Activated CD8-positive, alpha-beta memory T cell treated with anti-CD3 and anti-CD28 coated beads, Interleukin-2, amount 50 U/mL, for 4 hours (primary cell): ENCODE measurements around the gene CYP4B1.
"Not testable (repeated sequence)": the region's sequence is repeated elsewhere in the genome, so short reads cannot be mapped to it uniquely, and the experiment has no call there.

Experiments used
- DNase-seq: peaks from one replicate; pipeline ENCODE4 v3.0.0-alpha.2; 2020

The CYP4B1 gene

DNA sequence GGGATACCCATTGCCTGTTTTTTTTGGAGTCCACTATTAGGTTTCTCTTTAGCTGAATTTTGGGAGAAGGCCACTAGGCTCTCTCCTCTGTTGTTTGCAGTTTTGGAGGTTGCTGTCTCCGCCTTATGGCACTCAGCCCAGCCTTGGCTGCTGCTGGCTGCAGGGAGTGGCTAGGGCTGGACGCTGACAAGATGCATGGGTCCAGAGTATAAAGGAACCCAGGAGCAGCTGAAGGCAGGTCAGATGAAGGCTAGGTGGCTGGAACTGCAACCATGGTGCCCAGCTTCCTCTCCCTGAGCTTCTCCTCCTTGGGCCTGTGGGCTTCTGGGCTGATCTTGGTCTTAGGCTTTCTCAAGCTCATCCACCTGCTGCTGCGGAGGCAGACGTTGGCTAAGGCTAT, at the start of gene CYP4B1:
Gene CYP4B1, plus strand, starts transcription at position 237 of the 400 bp plus-strand sequence. Its CDS starts 36 bp downstream, at position 273.
- no peak for DNase-seq

DNA sequence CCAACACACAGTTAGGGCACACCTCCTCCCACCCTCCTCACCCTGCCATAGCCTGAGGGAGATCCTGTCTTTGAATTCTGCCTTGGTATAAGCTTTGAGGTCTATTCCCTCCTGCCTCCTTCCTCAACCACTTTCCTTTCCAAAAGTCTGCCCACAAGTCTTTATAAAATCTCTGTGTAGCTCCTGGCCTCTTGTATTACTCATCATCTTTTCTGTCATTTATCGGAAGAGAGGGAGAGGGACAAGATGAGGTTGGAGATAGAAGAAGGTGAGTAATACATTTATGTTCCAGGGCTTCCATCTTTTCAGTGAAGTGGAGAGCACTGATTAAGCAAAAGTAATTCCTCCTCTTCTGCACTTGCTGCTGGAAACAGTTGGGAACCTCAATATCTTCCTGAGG, 49.4 kb upstream of the CYP4B1 start:
- no peak for DNase-seq

DNA sequence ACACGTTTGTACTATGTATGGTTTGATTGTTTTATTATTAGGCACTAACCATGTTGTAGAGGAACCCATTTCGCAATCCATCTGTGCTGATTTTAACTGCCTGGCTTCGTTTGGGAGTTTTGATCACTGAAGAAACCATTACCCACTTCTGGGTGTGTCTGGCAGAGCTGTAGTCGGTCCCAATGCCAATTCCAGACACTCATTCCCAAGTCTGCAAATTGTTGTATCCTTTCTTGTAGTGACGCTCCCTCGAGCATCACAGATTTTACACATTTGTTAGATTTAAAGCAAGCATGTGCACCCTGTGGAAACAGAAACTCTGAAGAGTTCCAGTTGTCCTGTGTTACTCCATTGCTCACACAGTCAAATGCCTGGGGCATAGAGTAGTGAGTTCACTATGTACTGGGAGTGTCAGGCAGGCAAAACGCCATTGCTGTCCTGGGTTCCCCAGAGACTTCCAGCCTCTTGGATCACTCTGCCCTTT, 48.9 kb upstream of the CYP4B1 start:
- DNase-seq = no peak

DNA sequence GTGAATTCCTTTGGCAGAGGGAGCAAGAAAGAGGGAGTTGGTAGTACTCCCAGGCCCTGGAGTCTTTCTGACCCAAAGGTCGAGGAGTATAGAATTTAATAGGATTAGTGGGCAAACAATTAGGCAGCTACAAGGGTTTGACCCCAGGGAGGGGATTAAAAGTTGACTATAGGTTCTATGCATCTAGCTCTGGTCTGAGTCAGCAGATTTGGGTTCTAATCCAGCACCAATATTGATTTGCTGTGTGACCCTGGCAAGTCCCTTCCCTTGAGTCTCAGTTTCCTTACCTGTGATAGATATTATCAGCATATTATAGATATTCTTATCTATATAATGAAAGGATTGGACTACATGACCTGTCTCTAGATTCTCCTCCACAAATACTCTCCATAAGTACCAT, 44.9 kb upstream of the CYP4B1 start:
- DNase-seq = no peak

DNA sequence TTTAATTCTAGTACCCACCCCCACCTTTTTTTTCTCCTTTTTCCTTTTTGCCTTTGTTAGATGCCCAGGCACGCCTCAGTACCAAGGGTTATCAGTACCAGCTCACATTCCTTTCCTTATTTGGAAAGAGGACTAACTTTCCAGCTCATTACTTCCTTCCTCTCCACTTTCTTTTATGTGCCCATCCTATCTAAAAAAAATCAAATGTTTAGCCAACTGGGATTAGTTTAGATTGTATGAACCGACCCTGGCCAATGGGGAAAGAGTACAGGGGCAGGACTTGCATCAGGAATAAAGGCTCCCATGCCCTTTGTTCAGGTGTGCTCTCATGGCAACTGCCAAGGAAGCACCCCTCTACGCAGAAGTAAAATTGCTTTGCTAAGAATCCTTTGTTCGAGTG, 44.1 kb upstream of the CYP4B1 start:
- DNase-seq = not testable (repeated sequence)

DNA sequence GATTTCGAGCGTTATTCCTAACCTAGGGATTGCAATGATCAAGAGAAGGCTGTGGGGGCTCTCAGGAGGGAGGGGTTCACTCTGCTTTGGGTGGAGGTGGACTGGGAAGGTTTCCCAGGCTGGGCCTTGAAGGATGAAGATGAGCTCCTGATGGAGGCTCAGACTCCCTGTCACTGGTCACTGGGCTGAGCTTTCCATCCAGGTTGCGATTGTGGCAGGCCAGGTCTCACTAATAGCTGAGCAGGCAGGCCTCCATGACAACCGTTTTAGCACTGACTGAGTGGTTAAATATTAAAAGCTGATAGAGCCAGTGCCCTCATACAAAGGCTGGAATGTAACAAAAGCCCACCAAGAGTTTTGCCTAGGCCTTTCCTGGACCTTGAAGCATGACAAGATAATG, 43.7 kb upstream of the CYP4B1 start:
- no peak for DNase-seq

DNA sequence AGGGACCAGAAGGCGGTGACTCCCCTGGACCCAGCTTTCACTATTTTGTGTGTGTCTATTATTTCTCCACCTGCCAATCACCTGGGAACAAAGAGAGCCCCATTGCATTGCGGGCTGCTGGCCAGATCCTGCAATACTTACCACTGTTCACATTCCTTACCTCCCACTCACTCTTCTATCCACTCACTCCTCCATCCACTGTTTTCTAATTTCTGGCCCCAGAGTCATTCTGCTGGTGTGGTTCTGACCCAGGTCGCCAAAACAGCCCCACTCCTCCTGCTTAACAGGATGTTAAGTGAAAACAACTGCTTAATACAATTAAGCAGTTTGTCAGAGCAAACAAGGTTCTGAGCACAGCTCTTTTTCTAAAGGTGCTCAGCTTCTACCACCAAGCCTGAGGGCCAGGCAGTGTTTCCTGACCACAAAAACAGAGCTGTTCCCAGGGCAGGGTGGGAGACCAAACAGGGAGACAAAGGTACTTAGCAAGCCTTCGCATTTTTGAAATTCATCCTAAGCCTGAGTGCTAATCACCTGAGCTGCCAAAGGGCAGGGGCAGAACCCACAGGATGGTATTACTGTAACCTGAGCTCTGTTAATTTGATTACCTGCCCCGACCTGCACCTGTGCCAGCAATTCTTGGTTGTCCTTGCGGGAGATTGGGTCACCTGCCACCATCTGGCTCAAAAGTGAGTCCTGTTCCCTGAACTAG, 41.4 kb upstream of the CYP4B1 start:
- no peak for DNase-seq

DNA sequence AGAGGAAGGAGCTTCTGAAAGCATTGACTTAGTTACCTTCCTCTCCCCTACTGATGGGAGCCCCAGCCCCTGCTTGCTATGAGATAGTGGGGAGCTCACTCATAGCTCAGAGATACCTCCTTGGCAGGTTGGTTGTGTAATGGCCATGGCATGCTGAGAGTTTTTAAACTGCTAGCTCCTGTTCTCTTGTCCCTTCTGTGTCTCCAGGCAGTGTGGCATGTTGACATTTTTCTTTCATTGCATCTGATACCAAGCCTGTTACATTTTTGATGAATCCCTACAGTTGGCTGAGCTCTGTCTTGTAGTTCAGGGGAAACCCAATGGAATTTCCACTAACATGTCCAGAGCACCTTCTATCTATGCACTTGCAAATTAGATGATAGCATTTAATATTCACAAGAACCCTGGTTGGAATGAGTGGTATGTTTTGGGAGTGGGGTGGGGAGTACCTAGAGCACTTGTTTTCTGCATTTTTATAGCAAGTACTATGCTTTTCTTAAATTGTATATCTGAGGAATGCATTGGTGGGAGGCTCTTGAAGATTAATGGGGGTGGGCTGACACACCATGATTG, 40.8 kb upstream of the CYP4B1 start:
- no peak for DNase-seq

DNA sequence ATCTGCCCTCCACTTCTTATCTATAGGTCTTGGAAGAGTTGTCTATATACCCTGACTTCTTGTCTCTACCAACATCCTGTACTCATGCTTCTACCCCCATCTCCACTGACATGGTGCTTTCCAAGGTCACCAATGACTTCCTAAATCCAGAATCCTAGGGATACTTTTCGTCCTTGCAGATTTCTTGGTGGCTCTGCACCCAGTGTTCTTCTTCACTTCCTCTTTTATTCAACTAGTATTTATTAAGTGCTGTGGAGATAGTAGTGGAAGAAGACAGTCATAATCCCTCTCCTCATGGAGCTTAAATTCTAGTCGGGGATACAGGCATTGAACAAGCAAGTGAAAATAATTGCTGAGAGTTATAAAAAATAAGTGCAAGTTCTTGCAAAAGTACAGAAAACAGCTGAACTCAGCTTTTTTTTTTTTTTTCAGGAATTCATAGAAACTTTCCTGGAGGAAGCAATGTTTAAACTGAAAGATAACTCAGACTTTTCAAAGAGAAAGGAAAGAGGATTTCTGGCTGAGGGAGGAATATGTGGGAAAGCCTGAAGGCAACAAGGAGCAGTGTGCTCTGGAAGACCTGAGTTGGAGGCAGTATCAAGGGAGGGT, 38.2 kb upstream of the CYP4B1 start:
- DNase-seq = no peak

DNA sequence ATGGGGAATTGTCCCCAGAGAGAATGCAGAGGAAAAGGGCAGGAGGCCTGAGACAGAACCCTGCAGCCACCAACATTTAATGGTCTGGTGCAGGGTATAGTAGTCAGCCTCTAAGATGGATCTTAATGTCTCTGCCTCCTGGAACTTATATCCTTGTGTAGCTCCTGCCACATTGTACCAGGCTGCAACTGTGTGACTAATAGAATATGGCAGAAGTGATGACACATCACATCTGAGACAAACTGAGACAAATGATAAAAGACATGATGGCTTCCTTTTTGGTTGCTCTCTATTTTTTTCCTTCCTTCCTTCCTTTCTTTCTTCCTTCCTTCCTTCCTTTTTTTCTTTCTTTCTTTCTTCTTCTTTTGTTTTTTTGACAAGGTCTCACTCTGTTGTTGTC, 37.1 kb upstream of the CYP4B1 start:
- no peak for DNase-seq

DNA sequence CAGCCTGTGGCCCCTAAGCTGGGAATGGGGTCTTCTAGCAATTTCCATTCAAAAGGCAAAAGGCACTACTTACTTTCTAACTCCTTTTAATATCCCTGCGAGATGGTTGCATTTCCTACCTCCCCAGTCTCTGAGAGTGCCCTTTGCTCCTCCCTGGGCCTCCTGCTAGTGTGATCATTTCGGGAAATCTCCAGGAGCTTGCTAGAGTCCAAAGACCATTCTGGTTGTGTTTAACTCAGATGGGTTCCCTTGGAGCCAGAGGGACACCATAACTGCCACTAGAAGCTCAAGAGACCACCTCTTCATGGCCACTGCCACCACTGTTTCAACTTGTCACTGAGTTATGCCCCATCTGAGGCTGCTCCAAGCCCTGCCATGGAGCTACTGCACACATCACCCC, 34.4 kb upstream of the CYP4B1 start:
- DNase-seq = no peak

DNA sequence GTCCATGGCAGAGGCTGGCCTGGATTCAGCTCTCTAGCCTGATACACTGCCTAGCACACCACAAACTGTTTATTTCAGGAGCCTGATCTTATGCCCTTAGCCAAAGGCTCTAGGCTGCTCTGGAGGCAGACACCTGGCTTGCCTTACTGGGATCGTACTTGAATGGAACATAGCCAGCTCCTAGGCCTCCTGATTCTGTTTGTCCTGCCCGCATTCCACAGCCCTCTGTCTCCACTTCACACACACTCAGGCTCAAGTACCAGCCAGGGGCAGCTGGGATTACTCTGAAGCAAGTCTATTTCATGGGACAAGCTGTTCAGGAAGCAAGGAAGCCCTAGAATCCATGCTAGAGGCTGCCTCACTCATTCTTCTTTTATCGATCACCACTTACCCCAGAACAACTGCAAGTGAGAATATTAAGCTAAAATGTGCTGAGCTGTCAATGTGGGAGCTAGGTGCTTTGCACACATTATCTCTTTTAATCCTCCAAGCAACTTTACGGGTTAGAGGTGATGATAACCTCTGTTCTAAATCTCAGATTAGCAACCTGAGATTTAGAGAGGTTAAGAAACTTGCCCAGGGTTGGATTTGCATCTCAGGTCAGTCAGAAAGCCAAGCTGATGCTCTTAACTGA, 31.1 kb upstream of the CYP4B1 start:
- no peak for DNase-seq

DNA sequence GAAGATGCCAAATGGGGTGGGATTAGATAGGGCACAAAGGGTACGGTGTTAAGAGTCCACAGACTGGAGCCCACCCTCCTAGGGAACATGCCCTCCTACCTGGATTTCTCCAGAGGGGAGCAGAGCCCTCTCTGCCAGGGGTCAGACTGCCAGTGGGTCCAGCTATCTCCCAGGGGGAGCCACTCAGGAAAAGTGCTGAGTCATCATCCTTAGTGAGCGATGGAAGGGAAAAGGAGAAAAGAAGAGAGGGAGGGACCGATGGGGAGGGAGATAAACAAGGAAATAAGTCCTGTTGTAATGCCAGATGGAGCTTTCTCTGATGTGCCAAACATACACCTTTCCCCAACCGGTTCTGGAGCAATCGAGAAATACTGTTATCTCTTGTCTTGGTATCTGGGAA, 30.4 kb upstream of the CYP4B1 start:
- DNase-seq = no peak

DNA sequence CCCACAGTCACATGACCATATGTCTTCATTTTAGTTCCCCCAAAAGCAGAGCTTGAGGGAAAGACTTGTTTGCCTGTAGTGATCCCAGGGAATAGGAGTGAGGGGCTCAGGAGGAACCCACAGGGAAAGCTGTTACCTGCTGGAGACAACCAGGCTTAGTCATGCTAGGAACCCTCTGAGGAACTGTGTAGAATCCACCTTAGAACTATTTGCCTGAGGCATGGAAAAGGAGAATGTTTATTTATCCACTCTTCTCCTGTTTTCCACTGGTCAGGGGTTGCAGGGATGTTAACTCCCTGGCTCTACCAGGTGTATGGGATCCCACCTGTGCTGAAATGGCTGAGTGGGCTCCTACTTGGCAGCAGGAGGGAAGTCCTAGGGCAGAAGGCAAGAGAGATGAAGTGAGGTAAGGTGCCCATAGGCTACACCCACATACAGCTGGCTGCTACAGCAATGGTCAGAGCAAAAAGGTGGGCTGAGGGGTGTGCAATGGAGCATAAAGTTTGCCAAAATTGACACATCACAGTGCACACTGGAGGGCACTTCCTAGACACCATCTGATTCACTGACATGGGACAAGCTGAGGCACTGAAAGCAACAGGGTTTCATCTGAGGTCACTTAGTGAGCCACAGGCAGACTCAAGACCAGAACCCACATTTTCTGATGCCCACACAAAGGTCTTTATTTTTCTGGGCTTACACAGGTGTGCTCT, 29.7 kb upstream of the CYP4B1 start:
- no peak for DNase-seq

DNA sequence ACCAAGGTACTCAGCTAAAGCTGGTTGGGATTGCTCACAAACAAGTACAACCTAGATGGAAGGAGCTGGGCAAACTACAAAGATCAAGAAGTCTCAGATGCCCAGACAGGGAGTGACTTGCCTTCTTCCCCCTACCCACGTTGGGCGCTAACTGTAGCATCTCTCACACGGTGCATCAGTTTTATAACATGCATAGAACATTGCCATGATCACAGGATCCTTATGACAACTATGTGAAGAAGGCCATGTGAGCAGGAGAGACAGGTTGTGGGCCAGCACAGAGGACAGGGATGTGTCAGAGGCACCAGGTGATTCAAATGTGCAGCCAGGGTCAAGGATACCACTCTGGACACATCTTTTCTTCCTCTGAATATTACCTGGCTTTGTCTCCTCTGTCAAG, 28.3 kb upstream of the CYP4B1 start:
- DNase-seq = no peak

DNA sequence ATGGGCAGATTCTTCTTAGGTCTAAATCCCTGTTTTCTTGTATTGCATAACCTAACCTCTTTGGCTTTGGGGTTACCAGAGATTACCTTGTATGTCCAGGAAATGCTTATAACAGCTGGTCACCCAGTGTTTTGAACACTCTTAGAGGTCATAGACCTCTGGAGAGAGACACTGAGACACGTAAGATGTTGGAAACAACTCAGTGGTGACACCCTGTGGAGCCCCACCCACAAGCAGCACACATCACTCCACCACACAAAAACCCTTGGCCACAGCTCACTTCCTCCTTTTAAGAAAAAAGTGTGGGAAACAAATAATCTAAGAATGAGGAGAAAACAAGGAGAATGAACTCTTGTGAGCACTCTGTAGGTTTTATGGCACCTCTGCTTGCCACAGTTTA, 26.3 kb upstream of the CYP4B1 start:
- no peak for DNase-seq

DNA sequence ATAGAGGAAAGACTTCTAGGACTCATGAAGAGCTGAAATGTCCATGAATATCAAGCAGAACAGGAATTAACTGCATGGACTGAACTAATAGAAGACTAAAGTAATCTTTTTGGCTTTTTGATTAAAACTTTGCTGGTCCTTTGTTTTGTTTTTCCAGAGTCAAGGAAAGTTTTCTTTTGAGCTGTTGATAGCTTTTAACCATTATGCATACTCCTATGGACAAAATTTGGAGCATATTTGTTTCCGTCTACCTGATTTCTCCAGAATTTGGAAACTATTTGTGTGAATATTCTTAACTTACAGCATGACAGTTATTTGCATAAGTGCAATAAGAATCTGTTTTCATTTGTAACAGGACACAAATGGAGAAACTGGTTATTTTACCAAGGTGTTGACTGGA, 24.5 kb upstream of the CYP4B1 start:
- no peak for DNase-seq

DNA sequence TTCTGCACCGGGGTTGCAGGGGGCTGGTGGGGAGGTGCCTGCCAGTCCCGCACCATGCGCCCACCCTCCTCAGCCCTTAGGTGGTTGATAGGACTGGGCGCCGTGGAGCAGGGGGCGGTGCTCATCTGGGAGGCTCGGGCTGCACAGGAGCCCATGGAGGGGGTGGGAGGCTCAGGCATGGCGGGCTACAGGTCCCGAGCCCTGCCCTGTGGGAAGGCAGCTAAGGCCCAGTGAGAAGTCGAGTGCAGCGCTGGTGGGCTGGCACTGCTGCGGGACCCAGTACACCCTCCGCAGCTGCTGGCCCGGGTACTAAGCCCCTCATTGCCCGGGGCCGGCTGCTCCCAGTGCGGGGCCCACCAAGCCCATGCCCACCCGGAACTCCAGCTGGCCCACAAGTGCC, 20.4 kb upstream of the CYP4B1 start:
- not testable (repeated sequence) for DNase-seq

DNA sequence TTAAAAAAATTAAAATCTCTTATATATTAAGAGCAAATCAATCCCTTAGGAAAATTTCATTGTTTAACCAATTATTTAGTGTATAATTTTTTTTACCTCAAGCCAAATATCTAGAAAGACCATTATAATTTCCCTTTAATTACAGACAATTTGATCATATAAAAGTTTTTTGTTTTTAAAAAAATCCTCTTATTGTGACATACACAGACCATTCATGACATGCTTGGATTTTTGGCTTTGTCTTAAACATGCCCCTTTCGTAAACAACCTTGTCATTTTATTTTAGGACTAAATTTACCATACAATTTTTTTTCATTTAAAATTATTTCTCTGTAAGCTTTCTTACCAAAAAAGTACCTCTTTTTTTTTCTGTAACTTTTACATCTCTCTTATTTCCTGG, 14.2 kb upstream of the CYP4B1 start:
- DNase-seq = no peak

DNA sequence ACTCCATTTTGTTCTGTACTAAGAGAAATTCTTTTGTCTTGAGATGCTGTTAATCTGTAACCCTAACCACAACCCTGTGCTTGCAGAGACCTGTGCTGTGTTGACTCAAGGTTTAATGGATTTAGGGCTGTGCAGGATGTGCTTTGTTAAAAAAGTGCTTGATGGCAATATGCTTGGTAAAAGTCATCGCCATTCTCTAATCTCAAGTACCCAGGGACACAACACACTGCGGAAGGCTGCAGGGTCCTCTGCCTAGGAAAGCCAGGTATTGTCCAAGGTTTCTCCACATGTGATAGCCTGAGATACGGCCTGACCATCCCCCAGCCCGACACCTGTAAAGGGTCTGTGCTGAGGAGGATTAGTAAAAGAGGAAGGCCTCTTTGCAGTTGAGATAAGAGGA, 10.2 kb upstream of the CYP4B1 start:
- DNase-seq = not testable (repeated sequence)

DNA sequence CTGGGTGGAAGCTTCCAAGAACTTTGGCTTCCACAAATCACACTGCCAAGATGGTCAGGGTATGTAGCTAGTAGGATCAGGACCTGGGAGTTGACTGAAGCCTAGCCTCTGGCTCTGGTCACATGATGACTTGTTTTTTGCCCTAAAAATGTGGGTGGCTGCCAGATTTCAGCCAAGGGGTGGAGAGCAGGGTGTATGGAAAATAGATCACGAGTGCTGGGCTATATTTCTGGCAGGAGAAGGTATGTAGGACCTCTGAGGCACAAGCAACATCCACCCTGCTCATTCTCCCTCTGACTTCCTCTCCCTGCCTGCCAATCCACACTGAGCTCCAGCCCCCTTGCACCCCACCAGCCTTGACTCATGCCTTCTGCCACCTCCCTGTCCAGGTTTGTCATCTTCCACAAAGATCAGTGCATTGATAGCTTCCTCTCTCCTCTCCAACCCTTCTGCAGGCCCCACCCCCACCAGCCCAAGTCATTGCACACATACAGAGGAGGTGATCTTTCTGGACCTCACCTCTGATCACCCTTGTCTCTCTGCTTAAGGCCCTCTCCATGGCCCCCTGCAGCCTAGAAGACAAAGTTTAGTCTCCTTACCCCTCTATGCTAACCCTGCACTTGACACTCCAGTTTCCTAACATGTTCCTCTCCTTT, 8.3 kb upstream of the CYP4B1 start:
- no peak for DNase-seq

DNA sequence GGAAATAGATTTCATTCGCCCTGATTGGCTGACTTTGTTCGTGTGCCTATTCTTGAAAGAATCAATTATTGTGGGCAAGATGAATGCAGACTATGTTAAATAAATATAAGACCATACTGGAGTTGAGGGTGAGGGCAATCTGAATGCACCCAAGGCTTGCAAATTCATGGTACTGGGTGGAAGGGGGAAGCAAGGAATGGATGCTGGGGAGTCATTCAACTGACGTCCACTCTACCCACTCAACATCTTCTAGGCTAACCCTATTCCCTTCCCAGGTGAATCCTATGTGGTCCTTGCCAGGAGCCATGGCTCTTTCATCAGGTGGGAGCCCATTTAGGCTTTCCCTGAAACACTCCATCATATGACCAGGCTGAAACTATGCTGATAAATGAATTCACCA, 5.7 kb upstream of the CYP4B1 start:
- no peak for DNase-seq
